BJ (cell line): Measurements from ENCODE around the gene SPATA7. TPM values are rescaled to one million over a fixed set of nuclear protein-coding genes. Genes with fewer than 3 reads are reported as not detected.

Experiments used
- CTCF ChIA-PET: fragments of 350-600 bp; formaldehyde crosslinking; extraction: SDS; loops from one replicate; lab custom pipeline; 2021; ENCODE audit warnings: antibody characterized with exemption, inconsistent platforms; lab: Yijun Ruan, JAX
- POLR2A ChIA-PET: fragments of 300-600 bp; sonication (Branson Sonifier 250); formaldehyde crosslinking; extraction: SDS; loops from one replicate; lab custom pipeline; 2021; ENCODE audit warnings: antibody characterized with exemption; lab: Charles Lee
- DNase-seq: peaks from one replicate; pipeline ENCODE4 v3.0.0-alpha.2; 2011; ENCODE audit warnings: low read depth
- H3K27me3 ChIP-seq: 2 replicates; pipeline ENCODE4 v1.6.0; 2011; ENCODE audit warnings: low read length; ENCODE audit not compliant: control insufficient read depth, insufficient read depth
- H3K36me3 ChIP-seq: 2 replicates; pipeline ENCODE4 v1.5.1; 2011; ENCODE audit warnings: low read length; ENCODE audit not compliant: control insufficient read depth, insufficient read depth
- H3K4me3 ChIP-seq: 2 replicates; pipeline ENCODE4 v1.5.1; 2011; ENCODE audit warnings: low read depth, mild to moderate bottlenecking, control low read depth, low read length
- polyA plus RNA-seq: library from polyadenylated mRNA; depleted of rRNA; stranded (reverse); fragments of >200 nt; gene quantifications from 2 replicates; pipeline ENCODE4 v1.2.3, GENCODE V29; 2011
- TF ChIP-seq, protein P1 (sequence below): IDR thresholded peaks from 2 replicates; pipeline ENCODE4 v1.5.1; 2011; ENCODE audit warnings: low read depth, mild to moderate bottlenecking, control low read depth, inconsistent platforms, low read length, moderate library complexity; ENCODE audit not compliant: insufficient read depth

SPATA7 gene
- polyA plus RNA-seq, 1 experiment, result 4.9 TPM

DNA sequence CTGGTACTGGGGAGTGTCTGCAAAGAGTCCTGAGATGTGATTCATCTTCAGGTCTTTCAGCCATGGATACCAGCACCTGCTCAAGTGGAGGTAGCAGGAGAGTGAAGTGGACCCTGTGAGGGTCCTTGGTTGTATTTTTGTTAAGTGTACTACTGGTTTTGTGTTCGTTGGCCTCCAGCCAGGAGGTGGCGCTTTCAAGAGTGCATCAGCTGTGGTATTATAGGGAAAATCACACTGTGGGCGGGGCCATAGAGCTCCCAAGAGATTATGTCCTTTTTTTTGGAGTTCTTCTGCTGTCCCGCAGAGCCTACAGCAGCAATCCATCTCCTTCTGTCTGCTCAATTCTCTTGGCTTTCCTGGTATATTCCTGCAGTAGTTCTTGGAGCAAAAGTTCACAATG is 66.8 kb downstream of the SPATA7 start:
- ChIA-PET POLR2A (no interaction called here), CTCF (no interaction called here)
- TF ChIP-seq, protein P1, sequence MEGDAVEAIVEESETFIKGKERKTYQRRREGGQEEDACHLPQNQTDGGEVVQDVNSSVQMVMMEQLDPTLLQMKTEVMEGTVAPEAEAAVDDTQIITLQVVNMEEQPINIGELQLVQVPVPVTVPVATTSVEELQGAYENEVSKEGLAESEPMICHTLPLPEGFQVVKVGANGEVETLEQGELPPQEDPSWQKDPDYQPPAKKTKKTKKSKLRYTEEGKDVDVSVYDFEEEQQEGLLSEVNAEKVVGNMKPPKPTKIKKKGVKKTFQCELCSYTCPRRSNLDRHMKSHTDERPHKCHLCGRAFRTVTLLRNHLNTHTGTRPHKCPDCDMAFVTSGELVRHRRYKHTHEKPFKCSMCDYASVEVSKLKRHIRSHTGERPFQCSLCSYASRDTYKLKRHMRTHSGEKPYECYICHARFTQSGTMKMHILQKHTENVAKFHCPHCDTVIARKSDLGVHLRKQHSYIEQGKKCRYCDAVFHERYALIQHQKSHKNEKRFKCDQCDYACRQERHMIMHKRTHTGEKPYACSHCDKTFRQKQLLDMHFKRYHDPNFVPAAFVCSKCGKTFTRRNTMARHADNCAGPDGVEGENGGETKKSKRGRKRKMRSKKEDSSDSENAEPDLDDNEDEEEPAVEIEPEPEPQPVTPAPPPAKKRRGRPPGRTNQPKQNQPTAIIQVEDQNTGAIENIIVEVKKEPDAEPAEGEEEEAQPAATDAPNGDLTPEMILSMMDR, result no peak
- H3K27me3 ChIP-seq, result no peaks in the 10 kb centered on the region
- no peak overlapping the region for H3K4me3 ChIP-seq
- no peaks in the 10 kb centered on the region for H3K36me3 ChIP-seq
- DNase-seq, result no peak

GRCh38 chr14:88454886-88455285 is 69.4 kb downstream of the SPATA7 start:
- TF ChIP-seq, protein P1, result no peak
- H3K27me3 ChIP-seq, result no peaks in the 10 kb centered on the region
- POLR2A ChIA-PET, result interaction anchor here (1.2 kb wide), 1 partner anchor 13 kb away, joined by 4 read pairs; no protein-coding TSS in a partner anchor
- no peak overlapping the region for H3K4me3 ChIP-seq
- CTCF ChIA-PET, result interaction anchor here (0.6 to 0.8 kb wide), 4 partner anchors 105 to 137 kb away, joined by 3 to 5 read pairs (median 4); no protein-coding TSS in a partner anchor
- DNase-seq, result no peak
- H3K36me3 ChIP-seq, result no peaks in the 10 kb centered on the region

GRCh38 chr14:88463318-88463717 is 77.9 kb downstream of the SPATA7 start:
- CTCF ChIA-PET, result interaction anchor here (1.1 kb wide), 1 partner anchor 97 kb away, joined by 3 read pairs; no protein-coding TSS in a partner anchor
- Histone ChIP-seq H3K36me3 (peaks cover 3% of the 10 kb centered on the region; the same call in 1 of the 2 replicates), H3K4me3 (no peak overlapping the region), H3K27me3 (no peaks in the 10 kb centered on the region)
- POLR2A ChIA-PET, result no interaction called here
- TF ChIP-seq, protein P1, result peak; percentile 34; the same call in 1 of the 2 replicates
- DNase-seq, result no peak

DNA sequence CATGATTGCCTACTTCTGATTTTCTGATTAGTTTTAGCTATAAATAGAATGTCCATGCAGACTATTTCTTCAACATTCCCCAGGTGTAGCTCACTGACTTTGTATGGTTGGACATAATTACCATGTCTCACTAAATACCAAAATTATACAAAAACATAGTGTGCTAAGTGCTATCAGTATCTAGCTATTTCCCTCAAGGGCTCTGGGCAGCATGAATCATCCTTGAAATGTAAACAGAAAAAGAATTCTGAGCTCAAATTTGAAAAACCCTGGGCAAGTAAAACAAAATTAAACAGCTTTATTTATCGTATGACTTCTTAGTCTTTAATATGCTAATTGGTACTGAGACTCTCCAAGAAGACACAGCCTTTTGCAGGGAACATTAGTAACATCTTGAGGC is 82.9 kb downstream of the SPATA7 start:
- POLR2A ChIA-PET, result interaction anchor here (0.9 kb wide), 1 partner anchor 13 kb away, joined by 4 read pairs; no protein-coding TSS in a partner anchor

More for the DNA sequence above, 82.9 kb downstream of the SPATA7 start:
- CTCF ChIA-PET, result interaction anchor here (0.6 kb wide), 1 partner anchor 161 kb away, joined by 3 read pairs; no protein-coding TSS in a partner anchor
- H3K4me3 ChIP-seq, result no peak overlapping the region
- TF ChIP-seq, protein P1, result no peak
- DNase-seq, result peak; percentile 78
- H3K36me3 ChIP-seq, result peaks cover 10% of the 10 kb centered on the region
- H3K27me3 ChIP-seq, result no peaks in the 10 kb centered on the region
